Esophagus muscularis mucosa (tissue), 4 donors: Measurements from ENCODE around the gene CALCOCO1. TPM values are rescaled to one million over a fixed set of nuclear protein-coding genes. Genes with fewer than 3 reads are reported as not detected.

Experiments
- DNase-seq: peaks from one replicate; pipeline ENCODE4 v3.0.0-alpha.2; 2017; ENCODE audit errors: extremely low spot score
- H3K27ac ChIP-seq, 4 donors: fragments of 200-600 bp; sonication (generic); replicated peaks in 1 of 4; 1 replicate in 3 of 4; 2 replicates in 1 of 4; pipeline ENCODE4 v1.5.1; 2016 to 2019; ENCODE audit warnings: mild to moderate bottlenecking in 1 of 4
- H3K27me3 ChIP-seq, 4 donors: fragments of 200-600 bp; sonication (generic); one replicate each; pipeline versions ENCODE4 v1.5.1 to v1.6.0; 2016 to 2019
- H3K36me3 ChIP-seq, 4 donors: fragments of 200-600 bp; sonication (generic); one replicate each; pipeline ENCODE4 v1.5.1; 2016 to 2019
- H3K4me1 ChIP-seq, 4 donors: fragments of 200-600 bp; sonication (generic); one replicate each; pipeline ENCODE4 v1.5.1; 2016 to 2019
- H3K4me3 ChIP-seq, 4 donors: fragments of 200-600 bp; sonication (generic); 1 replicate in 2 of 4; 2 replicates in 2 of 4; pipeline ENCODE4 v1.5.1; 2016 to 2019; ENCODE audit warnings: mild to moderate bottlenecking in 4 of 4, moderate library complexity in 1 of 4
- H3K9me3 ChIP-seq, 4 donors: fragments of 200-600 bp; sonication (generic); 1 replicate in 3 of 4; 2 replicates in 1 of 4; pipeline ENCODE4 v1.5.1; 2016 to 2019
- EP300 ChIP-seq: sonication (generic); formaldehyde crosslinking; IDR thresholded peaks from one replicate; pipeline ENCODE4 v1.6.1; 2017; ENCODE audit warnings: antibody characterized with exemption
- POLR2A ChIP-seq: fragments of 450-650 bp; IDR thresholded peaks from one replicate; pipeline ENCODE4 v1.6.1; 2017; ENCODE audit warnings: antibody characterized with exemption, moderate library complexity, mild to moderate bottlenecking, low read depth
- POLR2AphosphoS5 ChIP-seq, 2 donors: sonication (generic); formaldehyde crosslinking; IDR thresholded peaks; one replicate each; pipeline ENCODE4 v1.6.1; 2017; ENCODE audit warnings: antibody characterized with exemption in 2 of 2
- WGBS: methylation state at CpG from one replicate; pipeline ENCODE4 v1.1.5; 2018; 5-methylcytosine and 5-hydroxymethylcytosine counted together
- intact Hi-C: fragments of 100-400 bp; cut with DNase I; formaldehyde crosslinking; loops from one replicate; pipeline ENCODE4 v1.15.1; 2023
- total RNA-seq, 4 donors: library from RNA; depleted of rRNA; stranded (reverse); fragments of >200 nt; gene quantifications; one replicate each; pipeline versions ENCODE4 v1.1.0 to v1.2.1, GENCODE V29; 2016
- TF ChIP-seq, protein P1 (sequence below), 3 experiments: fragments of 200-600 bp in 2 of 3; fragments of 450-650 bp in 1 of 3; sonication (generic) in 2 of 3; IDR thresholded peaks; one replicate each; pipeline ENCODE4 v1.5.1; 2017 to 2019; ENCODE audit warnings: antibody characterized with exemption in 3 of 3, mild to moderate bottlenecking in 2 of 3, moderate library complexity in 1 of 3

Gene CALCOCO1
- total RNA-seq, 4 donors from 2014 or later = 252 to 487 (median 347) TPM

DNA sequence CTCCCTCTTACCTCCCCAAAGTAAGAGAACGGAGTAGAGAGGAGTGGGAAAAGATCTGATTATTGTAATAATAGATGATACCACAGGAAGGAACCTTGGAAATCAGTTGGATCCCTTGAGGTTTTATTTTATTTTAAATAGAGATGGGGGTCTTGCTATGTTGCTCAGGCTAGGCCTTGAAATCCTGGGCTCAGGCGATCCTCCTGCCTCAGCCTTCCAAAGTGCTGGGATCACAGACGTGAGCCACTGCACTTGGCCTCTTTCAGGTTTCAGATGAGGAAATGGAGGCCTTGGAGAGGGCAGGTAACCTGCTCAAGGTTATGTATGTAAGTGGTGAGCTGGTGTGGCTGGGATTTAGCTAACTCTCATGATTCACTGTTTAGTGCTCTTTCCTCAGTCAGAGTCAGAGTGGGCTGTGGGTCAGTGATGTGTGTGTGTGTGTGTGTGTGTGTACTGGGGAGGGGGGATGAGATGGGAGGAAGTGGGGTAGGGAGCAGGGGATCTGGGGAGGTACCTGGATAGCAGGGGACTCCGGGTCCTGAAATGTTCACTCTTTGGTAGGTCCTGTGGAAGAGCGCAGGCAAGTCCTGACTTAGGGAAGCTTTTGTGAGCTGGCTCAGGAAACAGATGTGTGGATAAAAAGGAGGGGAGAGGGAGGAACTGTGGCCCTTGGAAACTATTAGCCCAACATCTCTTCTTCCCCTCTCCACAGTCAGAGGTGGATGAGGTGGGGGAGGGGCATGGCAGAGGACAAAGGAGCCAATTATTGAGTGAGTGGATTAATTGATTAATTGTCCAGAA, 29.2 kb upstream of the CALCOCO1 start:
- H3K36me3 ChIP-seq = no peaks in the 10 kb centered on the region
- WGBS = 91% methylated on average over 5 of the region's 5 CpGs
- peak overlapping the region in 1 of 4 donors; percentile 5 for H3K4me3 ChIP-seq
- H3K27me3 ChIP-seq = peaks cover 0 to 70% (median 3%) of the 10 kb centered on the region in 4 donors
- TF ChIP-seq POLR2A (no peak), EP300 (no peak), POLR2AphosphoS5 (IDR thresholded peaks at IDR 0.05) (no peak)
- TF ChIP-seq, protein P1, sequence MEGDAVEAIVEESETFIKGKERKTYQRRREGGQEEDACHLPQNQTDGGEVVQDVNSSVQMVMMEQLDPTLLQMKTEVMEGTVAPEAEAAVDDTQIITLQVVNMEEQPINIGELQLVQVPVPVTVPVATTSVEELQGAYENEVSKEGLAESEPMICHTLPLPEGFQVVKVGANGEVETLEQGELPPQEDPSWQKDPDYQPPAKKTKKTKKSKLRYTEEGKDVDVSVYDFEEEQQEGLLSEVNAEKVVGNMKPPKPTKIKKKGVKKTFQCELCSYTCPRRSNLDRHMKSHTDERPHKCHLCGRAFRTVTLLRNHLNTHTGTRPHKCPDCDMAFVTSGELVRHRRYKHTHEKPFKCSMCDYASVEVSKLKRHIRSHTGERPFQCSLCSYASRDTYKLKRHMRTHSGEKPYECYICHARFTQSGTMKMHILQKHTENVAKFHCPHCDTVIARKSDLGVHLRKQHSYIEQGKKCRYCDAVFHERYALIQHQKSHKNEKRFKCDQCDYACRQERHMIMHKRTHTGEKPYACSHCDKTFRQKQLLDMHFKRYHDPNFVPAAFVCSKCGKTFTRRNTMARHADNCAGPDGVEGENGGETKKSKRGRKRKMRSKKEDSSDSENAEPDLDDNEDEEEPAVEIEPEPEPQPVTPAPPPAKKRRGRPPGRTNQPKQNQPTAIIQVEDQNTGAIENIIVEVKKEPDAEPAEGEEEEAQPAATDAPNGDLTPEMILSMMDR (IDR thresholded peaks at IDR 0.05) = no peak
- H3K27ac ChIP-seq = no peak overlapping the region
- H3K4me1 ChIP-seq = peaks cover 13 to 28% (median 18%) of the 10 kb centered on the region in 4 donors
- no peaks in the 10 kb centered on the region for H3K9me3 ChIP-seq
- intact Hi-C loops = no loop called here
- DNase-seq = no peak

DNA sequence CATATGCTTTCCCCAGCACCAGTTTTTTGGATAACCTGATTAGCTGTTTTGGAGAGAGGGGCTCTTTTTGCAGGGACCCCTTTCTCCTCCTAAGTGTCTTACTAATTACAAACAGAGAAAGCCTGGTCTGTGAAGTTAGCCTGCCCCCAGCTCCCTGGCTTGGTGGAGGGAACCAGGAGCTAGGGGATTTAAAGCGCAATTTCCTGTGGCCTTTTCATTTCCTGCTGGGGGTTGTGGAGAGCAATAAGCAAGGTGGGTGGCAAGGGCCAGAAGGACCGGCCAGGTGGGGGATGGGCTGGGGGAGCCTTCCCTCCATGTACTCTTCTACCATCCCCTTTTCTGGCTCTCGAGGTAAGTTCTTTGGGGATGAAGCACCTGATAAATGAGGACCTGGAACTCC, 28.6 kb upstream of the CALCOCO1 start:
- no peaks in the 10 kb centered on the region for H3K36me3 ChIP-seq
- no peaks in the 10 kb centered on the region for H3K9me3 ChIP-seq
- 67% methylated on average over 3 of the region's 3 CpGs for WGBS
- TF ChIP-seq, protein P1 (IDR thresholded peaks at IDR 0.05) = no peak
- TF ChIP-seq POLR2AphosphoS5 (IDR thresholded peaks at IDR 0.05) (no peak), POLR2A (no peak), EP300 (no peak)
- DNase-seq = no peak
- peaks cover 19 to 34% (median 24%) of the 10 kb centered on the region in 4 donors for H3K4me1 ChIP-seq
- no peak overlapping the region for H3K27ac ChIP-seq
- intact Hi-C loops = no loop called here
- H3K4me3 ChIP-seq = no peak overlapping the region
- peaks cover 0 to 71% (median 6%) of the 10 kb centered on the region in 4 donors for H3K27me3 ChIP-seq

DNA sequence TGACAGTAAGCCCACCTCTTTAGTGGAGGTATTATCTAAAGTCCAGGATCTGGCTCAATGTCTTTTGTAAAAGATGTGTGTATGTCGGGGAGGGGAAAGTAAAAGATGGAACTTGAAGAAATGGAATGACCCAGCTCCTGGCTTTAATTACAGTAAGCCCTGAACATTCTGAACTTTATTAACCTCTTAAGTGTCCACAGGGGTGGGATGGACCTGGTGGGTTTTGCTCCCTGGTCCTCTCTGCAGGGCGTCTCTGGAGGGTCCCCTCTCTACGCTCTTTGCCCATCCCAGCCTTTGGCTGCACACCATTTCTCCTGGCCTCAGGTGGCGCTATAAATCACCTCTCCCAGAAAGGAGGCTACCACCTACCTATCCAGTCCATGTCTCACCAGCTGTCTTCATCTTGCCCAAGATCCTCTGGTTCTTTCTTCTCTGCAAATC, 28.2 kb upstream of the CALCOCO1 start:
- WGBS = 89% methylated on average over 4 of the region's 4 CpGs
- Histone ChIP-seq H3K27ac (no peak overlapping the region), H3K4me1 (peaks cover 23 to 38% (median 28%) of the 10 kb centered on the region in 4 donors), H3K36me3 (no peaks in the 10 kb centered on the region), H3K27me3 (peaks cover 0 to 71% (median 8%) of the 10 kb centered on the region in 4 donors), H3K9me3 (no peaks in the 10 kb centered on the region), H3K4me3 (no peak overlapping the region)
- TF ChIP-seq POLR2A (no peak), POLR2AphosphoS5 (IDR thresholded peaks at IDR 0.05) (no peak), EP300 (no peak)
- TF ChIP-seq, protein P1 (IDR thresholded peaks at IDR 0.05) = no peak
- intact Hi-C loops = no loop called here
- no peak for DNase-seq

DNA sequence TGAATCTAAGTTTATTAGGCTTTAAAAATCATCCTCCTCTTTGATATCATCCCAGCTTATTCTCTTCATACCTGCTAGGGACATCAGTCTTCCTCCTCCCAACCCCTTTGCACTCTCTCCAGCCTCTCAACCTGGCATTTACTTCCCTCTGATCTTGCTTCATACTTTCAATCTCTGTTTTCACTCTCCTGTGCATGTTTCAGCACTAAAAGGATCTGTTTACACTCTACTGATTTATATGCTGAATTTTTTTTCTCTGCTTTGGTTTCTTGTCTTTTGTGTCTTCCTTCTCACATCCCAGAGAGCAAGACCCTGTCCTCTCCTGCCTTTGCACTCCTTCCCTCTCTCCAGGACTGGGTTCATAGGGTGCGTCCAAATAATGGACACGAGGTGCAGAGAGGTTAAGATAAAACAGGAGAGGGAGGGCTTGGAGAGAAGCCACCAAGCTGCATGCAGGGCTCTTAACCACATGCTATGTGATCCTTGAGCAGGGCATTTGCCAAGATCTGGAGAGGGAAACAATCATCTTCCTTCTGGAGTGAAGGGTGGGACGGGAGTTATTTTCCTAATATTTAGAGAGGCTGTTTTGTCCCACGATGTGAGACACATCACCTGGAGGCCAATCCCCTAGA, 27.5 kb upstream of the CALCOCO1 start:
- H3K36me3 ChIP-seq = no peaks in the 10 kb centered on the region
- no peaks in the 10 kb centered on the region for H3K9me3 ChIP-seq
- DNase-seq = no peak
- H3K4me1 ChIP-seq = peaks cover 25 to 43% (median 29%) of the 10 kb centered on the region in 4 donors
- no peak overlapping the region for H3K27ac ChIP-seq
- peaks cover 0 to 71% (median 8%) of the 10 kb centered on the region in 4 donors for H3K27me3 ChIP-seq
- intact Hi-C loops = no loop called here
- no peak overlapping the region for H3K4me3 ChIP-seq
- TF ChIP-seq EP300 = no peak
- WGBS = 26% methylated on average over 4 of the region's 4 CpGs

DNA sequence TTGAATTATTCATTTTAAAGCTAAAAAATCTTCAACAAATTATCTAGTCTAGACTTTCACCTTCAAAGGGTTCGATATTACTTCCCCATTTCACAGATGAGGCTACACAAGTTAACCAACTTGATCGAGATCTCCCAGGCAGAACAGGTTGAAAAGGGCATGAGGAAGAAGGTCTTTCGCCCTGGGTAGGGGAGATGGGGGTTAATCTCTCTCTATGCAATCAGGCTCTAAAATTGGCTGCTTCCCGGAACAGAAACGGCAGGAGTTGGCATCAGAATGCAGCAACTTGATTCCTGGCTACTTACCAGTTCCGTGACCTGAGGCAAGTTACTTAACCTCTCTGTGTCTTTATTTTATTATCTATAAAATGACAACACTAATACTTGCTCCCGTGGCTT, 26.9 kb upstream of the CALCOCO1 start:
- H3K4me3 ChIP-seq = no peak overlapping the region
- peaks cover 25 to 43% (median 29%) of the 10 kb centered on the region in 4 donors for H3K4me1 ChIP-seq
- TF ChIP-seq EP300 (no peak), POLR2AphosphoS5 (IDR thresholded peaks at IDR 0.05) (no peak), POLR2A (no peak)
- TF ChIP-seq, protein P1 (IDR thresholded peaks at IDR 0.05) = no peak
- H3K9me3 ChIP-seq = no peaks in the 10 kb centered on the region
- peaks cover 0 to 71% (median 10%) of the 10 kb centered on the region in 4 donors for H3K27me3 ChIP-seq
- WGBS = 49% methylated on average over 7 of the region's 7 CpGs
- H3K36me3 ChIP-seq = no peaks in the 10 kb centered on the region
- no peak overlapping the region for H3K27ac ChIP-seq
- DNase-seq = no peak
- intact Hi-C loops = no loop called here
